A549 (cell line): Measurements from ENCODE around the gene THBS1.

Experiments used
- JUN ChIP-seq, 2 experiments: fragments of >200 bp; sonication (Bioruptor Twin); formaldehyde crosslinking; IDR thresholded peaks; 2 replicates in 1 of 2; 3 replicates in 1 of 2; pipeline ENCODE4 v1.6.1; 2016 to 2017
- POLR2A ChIP-seq: IDR thresholded peaks from 2 replicates; pipeline ENCODE4 v1.6.1; 2012; ENCODE audit warnings: mild to moderate bottlenecking, low read length
- POLR2AphosphoS2 ChIP-seq: conservative IDR thresholded peaks from 2 replicates; pipeline ENCODE4 v1.6.1; 2012; ENCODE audit warnings: low read length, improper control_type of control experiment, inconsistent platforms

GRCh38 chr15:39538936-39539335, 41.9 kb upstream of the THBS1 start:
- TF ChIP-seq POLR2AphosphoS2: no peak
- no peak for TF ChIP-seq POLR2A
- no peak for TF ChIP-seq JUN (IDR thresholded peaks at IDR 0.05)
